ENCODE data around the gene ALPL. TPM values are rescaled to one million over a fixed set of nuclear protein-coding genes. Genes with fewer than 3 reads are reported as not detected.

Gene ALPL
- total RNA-seq, 1 donor from 2014 or later = 11.7 TPM

DNA sequence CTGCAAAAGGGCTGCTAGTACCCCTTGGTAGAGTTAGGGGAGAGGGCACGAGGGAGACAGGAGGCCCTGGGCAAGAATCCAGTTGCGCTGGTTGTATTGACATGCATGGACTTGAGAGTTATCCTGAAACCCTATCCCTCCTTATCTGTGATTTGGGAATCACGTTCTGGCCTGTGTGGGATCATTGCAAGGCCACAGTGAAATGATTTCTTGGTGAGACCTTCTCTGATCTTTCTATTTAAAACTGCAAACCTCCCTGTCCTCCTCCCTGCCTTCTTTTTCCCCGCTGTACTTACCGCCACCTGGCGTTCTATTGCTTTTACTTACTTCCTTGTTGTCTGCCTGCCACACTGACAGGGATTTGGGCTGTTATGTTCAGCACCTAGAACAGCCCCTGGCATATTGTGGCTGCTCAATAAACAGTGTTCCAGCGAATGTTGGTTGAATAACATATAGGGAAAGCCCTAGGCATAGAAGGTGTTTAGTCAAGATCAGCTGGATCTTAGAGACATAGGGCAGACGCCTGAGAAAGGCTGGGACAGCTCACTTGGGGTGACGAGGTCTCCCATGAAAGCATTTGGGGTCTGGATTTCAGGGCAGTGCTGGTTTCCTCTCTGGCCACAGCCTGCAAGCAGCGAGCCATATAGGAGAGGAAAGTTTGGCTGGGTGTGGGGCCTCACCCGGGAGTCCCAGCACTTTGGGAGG lies 25.6 kb downstream of the ALPL start:
- H3K9me3 Mint-ChIP-seq (ENCODE audit: unreplicated experiment) = no peaks in the 10 kb centered on the region
- no peak overlapping the region for H3K4me3 Mint-ChIP-seq (ENCODE audit: unreplicated experiment)
- peak; percentile 56 for DNase-seq (ENCODE audit: low spot score)
- no peaks in the 10 kb centered on the region for H3K36me3 Mint-ChIP-seq (ENCODE audit: low read depth, unreplicated experiment)
- TF ChIP-seq, protein P1, sequence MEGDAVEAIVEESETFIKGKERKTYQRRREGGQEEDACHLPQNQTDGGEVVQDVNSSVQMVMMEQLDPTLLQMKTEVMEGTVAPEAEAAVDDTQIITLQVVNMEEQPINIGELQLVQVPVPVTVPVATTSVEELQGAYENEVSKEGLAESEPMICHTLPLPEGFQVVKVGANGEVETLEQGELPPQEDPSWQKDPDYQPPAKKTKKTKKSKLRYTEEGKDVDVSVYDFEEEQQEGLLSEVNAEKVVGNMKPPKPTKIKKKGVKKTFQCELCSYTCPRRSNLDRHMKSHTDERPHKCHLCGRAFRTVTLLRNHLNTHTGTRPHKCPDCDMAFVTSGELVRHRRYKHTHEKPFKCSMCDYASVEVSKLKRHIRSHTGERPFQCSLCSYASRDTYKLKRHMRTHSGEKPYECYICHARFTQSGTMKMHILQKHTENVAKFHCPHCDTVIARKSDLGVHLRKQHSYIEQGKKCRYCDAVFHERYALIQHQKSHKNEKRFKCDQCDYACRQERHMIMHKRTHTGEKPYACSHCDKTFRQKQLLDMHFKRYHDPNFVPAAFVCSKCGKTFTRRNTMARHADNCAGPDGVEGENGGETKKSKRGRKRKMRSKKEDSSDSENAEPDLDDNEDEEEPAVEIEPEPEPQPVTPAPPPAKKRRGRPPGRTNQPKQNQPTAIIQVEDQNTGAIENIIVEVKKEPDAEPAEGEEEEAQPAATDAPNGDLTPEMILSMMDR (IDR thresholded peaks at IDR 0.05; ENCODE audit: unreplicated experiment) = no peak
- peaks cover 2% of the 10 kb centered on the region for H3K27me3 Mint-ChIP-seq (ENCODE audit: unreplicated experiment)
- H3K4me1 Mint-ChIP-seq (ENCODE audit: unreplicated experiment) = no peaks in the 10 kb centered on the region
- H3K27ac Mint-ChIP-seq (ENCODE audit: unreplicated experiment) = no peak overlapping the region

DNA sequence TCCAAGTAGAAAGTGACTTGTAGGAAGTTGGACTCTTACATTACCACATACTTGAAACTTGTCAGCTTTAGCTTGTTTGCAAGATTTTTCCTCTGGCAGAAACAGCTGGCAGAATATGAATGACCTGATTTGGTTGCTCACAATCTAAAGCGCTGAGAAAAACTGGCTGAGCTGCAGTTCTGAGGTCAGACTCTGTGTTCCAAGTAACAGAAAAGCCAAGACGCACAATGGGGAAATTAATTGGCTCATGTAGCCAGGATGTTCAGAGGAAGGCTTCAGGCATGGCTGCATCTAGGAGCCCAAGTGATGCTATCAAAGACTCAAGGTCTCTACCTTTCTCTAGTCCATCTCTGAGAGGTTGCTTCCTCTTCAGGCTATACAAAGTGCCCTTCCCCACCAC lies 27.0 kb downstream of the ALPL start:
- H3K4me3 Mint-ChIP-seq (ENCODE audit: unreplicated experiment) = no peak overlapping the region
- no peak for DNase-seq (ENCODE audit: low spot score)
- H3K36me3 Mint-ChIP-seq (ENCODE audit: low read depth, unreplicated experiment) = no peaks in the 10 kb centered on the region
- no peaks in the 10 kb centered on the region for H3K9me3 Mint-ChIP-seq (ENCODE audit: unreplicated experiment)
- H3K27me3 Mint-ChIP-seq (ENCODE audit: unreplicated experiment) = peaks cover 3% of the 10 kb centered on the region
- no peak overlapping the region for H3K27ac Mint-ChIP-seq (ENCODE audit: unreplicated experiment)
- TF ChIP-seq, protein P1 (IDR thresholded peaks at IDR 0.05; ENCODE audit: unreplicated experiment) = no peak
- H3K4me1 Mint-ChIP-seq (ENCODE audit: unreplicated experiment) = no peaks in the 10 kb centered on the region

- DNase-seq (ENCODE audit: low spot score) = no peak
- no peak overlapping the region for H3K27ac Mint-ChIP-seq (ENCODE audit: unreplicated experiment)
- no peaks in the 10 kb centered on the region for H3K9me3 Mint-ChIP-seq (ENCODE audit: unreplicated experiment)
- H3K4me1 Mint-ChIP-seq (ENCODE audit: unreplicated experiment) = no peaks in the 10 kb centered on the region
- TF ChIP-seq, protein P1 (IDR thresholded peaks at IDR 0.05; ENCODE audit: unreplicated experiment) = no peak
- peaks cover 2% of the 10 kb centered on the region for H3K27me3 Mint-ChIP-seq (ENCODE audit: unreplicated experiment)
- H3K4me3 Mint-ChIP-seq (ENCODE audit: unreplicated experiment) = no peak overlapping the region
- no peaks in the 10 kb centered on the region for H3K36me3 Mint-ChIP-seq (ENCODE audit: low read depth, unreplicated experiment)
Observed at GRCh38 chr1:21537511-21537931, 28.3 kb downstream of the ALPL start.

DNA sequence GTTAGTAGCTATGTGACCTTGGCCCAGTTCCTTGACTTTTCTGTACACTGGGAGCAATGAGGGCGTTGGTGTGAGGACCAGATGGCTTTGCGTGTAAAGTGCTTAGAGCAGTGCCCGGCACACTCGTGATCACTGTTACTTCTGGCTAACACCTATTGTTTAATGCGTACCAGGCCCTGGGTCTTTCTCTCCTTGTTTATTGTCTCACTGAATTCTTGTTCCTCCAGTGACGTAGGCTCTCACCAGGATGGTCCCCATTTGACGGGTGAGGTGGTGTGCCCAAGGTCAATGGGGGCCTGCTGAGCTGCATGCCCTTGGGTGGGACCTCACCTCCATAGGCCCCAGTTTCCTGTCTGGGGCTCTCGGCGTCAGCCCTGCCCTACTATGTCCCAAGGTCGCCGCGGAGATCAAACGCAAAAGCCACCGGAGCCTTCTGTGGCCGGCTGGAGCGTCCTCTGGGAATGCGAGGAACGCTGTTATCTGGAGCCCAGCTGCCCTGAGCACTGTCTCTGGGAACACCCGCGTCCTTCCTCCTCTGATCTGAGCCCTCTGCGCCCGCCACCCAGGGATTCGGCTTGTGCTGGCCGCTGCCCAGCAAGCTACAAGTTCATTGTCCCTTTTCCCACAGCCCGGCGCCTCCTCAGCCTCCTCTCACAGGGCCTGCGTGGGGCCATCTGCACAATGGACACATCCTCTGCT lies 28.9 kb downstream of the ALPL start:
- Mint-ChIP-seq H3K4me1 (ENCODE audit: unreplicated experiment) (no peaks in the 10 kb centered on the region), H3K4me3 (ENCODE audit: unreplicated experiment) (no peak overlapping the region), H3K9me3 (ENCODE audit: unreplicated experiment) (no peaks in the 10 kb centered on the region), H3K27me3 (ENCODE audit: unreplicated experiment) (peaks cover 2% of the 10 kb centered on the region), H3K27ac (ENCODE audit: unreplicated experiment) (no peak overlapping the region), H3K36me3 (ENCODE audit: low read depth, unreplicated experiment) (no peaks in the 10 kb centered on the region)
- TF ChIP-seq, protein P1 (IDR thresholded peaks at IDR 0.05; ENCODE audit: unreplicated experiment) = no peak
- DNase-seq (ENCODE audit: low spot score) = no peak

DNA sequence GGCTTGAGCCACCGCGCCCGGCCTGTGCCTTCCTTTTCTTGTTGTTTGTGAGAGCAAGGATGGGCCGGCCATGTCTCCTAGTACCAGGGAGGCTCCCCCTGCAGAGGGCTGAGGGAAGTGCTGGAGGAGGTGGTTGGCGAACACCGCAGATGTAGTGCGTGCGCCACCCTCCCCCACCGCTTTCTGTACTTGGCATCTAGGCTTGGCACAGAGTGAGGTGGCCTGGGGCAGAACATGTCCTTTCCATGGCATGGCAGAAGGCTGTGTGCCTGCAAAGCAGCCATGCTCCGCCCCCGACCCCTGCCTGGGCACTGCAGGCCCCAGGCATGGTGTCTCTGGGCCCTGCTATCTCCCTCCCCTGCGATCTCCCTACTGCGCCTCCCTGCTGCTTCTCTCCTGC lies 30.7 kb downstream of the ALPL start:
- TF ChIP-seq, protein P1 (IDR thresholded peaks at IDR 0.05; ENCODE audit: unreplicated experiment) = no peak
- Mint-ChIP-seq H3K36me3 (ENCODE audit: low read depth, unreplicated experiment) (no peaks in the 10 kb centered on the region), H3K27ac (ENCODE audit: unreplicated experiment) (no peak overlapping the region), H3K9me3 (ENCODE audit: unreplicated experiment) (no peaks in the 10 kb centered on the region), H3K4me1 (ENCODE audit: unreplicated experiment) (no peaks in the 10 kb centered on the region), H3K27me3 (ENCODE audit: unreplicated experiment) (peaks cover 2% of the 10 kb centered on the region), H3K4me3 (ENCODE audit: unreplicated experiment) (no peak overlapping the region)
- peak; percentile 61 for DNase-seq (ENCODE audit: low spot score)
